ENCODE results near the gene OARD1.

OARD1 gene

DNA sequence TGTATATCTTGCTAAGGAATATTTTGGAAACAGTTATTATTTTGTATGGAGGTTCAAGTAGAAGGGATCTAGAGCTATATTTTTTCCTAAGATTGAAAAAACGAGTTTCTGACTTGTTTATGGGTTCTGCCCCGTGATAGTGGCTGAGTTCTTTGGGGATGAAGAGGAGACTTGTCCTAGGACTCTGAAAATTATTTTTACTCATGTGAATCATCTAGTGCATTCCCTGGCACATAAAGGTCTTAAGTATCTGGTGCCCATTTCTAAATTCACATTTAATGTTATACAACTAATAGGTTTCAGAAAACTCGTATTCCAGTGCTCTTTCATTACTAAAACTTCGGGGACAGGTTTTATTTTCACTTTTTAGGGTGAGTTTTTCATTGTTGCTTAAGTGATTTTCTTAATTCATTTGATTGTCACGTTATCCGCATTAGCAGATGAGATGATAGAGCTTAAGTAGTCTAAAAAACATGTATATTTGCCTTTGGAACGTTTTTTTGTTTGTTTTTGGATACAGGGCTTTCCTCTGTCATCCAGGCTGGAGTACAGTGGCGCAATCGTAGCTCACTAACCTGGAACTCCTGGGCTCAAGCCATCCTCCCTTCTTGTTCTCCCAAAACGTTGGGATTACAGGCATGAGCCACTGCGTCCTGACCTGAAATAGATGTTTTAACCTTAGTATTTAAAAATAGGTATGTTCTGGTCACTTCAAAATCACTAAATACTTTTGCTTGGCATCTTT, 2.7 kb upstream of the OARD1 start:
- DNase-seq = no peak

DNA sequence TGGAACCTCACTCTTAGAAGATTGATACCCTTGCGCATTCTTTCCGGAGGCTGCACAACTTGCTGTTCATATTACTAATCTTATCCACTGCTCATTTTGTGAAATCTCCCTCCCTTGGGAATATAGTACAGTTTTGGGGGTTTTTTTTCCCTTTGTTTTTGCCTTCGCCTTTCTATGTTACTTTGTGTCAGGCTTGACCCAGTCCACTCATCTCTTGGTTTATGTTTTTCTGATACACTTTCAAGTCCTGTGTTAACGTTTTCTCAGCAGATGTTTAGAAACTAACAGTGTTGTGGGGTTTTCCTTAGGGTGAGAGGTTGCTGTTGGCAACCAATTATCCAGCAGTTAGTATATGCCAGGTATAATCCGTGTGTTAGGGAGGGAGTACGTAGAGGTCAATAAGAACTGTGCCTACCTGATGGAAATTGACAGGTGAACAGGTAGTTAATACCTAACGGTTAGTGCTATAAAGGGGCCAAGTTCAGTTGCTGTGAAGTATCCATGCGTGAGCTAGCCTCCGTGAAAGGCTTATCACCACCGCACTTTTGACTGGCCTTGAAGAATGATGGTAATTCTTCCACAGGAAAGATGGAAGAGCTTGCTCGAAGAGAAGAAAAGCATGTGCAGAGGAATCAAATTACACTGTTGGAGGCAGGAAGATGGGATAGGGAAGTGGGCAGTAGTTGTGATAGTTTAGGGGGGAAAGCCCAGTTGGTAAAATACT, 2.0 kb upstream of the OARD1 start:
- no peak for DNase-seq

DNA sequence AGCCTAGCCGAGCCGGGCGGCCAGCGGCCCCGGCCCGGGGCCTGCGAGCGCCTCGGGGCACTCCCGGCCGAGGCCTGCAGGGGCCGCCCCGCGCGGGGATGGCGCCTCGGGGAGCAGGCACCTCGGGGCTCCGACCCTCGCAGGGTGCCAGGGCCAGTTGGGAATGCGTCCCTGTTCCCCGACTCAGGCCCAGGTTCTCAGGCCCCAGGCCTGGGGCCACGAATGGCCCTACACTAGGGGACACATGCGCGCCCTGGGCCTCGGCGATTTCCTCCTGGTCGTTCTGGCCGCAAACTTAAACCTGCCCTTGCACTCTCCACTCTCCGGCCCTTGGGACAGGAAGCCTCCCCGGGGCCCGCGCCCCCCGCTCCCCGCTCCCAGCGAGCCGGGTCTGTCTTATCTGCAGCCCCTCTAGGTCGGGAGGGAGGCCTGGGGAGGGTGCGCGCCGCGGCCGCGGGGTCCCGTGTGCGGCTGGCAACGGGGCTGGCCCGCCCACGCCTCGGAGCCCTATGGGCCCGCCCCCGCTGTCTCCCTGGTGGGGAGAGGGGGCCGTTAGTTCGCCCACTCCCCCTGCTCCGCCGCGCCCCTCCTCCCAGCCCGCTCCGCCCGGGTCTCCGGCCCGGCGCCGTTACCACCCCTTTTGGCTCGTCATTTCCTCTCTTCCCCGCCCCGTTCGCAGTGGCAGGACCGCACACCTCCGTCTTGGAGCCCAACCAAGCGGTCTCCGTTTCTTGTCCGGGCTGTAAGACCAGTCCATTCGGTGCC, 1.2 kb upstream of the OARD1 start:
- DNase-seq = peak; percentile 93

DNA sequence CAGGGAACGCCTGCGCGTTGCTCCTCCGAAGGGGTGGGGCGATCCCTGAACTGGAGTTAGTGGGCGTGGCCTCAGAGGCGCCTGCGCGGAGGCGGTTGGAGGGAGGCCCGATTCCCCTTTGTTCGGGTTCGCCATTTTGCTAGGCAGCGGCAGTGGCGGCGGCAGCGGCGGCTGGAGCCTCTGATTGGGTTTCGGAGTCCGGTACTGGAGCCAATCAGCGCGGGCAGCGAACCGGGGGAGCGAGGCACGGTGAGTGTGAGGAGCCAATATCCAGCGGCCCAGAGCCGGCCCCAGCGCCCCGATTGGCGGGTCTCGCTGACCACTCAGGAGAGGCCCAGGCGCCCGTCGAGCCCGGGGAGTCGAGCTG, 663 bp upstream of the OARD1 start, which contains the start of gene NFYA:
TSS of gene NFYA (plus strand) at position 139 of the 367 bp plus-strand sequence. CDS start 6,116 bp downstream, outside the sequence.
- peak; percentile 100 for DNase-seq

DNA sequence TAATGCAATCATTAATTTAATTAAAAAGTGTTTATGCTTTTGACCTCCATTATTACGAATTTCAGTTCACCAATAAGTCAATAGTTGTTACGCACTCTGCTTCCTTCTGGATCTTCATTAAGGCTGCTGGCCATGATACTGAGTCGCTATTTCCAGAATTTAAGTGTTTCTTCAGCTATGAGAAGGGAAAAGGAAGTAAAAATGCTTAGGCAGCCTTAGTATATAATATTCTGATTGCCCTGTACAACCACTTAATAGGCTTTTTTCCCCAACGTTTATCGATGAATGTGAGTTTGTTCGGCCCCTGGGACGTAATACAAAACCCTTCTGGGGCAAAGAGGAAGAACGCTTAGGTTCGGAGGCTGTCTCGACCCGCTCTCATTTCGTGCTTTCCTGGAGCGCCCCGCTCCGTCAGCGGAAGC, 644 bp downstream of the OARD1 start:
- DNase-seq = peak; percentile 91

DNA sequence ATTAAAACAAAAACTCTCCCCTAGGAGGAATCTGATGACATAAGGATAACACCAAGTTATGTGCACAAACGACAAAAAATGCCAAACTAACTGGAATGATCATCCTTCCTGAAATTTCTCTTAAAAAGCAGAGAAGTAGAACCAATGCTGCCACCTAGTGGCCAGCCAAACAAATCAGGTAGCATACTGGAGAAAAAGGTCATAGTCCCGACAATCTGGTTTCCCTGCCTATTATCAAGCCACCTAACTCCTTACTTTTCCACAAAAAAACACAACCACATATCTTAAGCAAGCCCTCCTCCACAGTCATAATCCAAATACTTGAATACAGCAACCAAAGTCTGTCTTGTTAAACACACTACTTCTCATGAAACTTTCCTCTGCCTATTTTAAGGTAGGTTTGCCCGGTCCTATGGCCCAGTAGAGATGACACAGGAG, 5.3 kb downstream of the OARD1 start:
- peak; percentile 87 for DNase-seq

DNA sequence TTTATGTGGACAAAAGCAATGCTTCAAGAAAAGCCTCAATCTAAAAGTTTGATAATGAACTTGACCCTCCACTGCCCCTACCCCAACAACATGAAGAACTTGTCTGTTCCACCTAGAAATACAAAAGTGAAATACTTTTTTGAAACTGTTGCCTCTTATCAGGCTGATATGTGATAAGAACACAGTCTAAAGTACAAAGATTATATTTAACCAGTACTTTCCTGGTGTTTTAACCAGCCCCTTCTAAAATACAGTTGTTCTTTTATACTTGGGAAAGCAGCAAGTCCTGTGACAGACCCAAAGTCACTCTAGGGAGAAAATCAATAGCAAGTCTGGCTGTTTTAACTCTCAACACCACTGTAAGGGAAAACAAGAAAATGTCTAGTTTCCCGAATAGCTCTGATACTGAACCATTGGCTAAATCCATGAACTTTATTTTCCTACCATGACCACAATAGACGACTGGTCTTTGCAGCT, 6.6 kb downstream of the OARD1 start:
- DNase-seq = no peak

DNA sequence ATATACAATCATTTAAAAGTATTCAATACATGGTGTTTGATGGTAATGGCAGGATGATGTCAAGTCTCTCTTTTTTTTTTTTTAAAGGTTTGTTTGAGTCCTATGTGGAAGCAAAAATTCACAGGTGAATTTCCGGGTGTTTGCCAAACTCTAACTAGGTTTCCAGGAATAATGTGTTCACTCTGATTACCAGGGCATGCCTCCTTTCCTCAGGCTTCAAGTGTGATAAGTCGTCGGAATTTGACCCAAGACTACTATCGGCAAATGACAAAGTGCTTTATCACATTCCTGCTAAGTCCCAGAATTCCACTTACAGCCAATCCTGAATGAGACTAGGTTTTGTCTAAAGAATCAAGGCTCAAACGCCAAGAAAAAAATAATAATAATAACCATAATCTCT, 7.3 kb downstream of the OARD1 start:
- DNase-seq = no peak

DNA sequence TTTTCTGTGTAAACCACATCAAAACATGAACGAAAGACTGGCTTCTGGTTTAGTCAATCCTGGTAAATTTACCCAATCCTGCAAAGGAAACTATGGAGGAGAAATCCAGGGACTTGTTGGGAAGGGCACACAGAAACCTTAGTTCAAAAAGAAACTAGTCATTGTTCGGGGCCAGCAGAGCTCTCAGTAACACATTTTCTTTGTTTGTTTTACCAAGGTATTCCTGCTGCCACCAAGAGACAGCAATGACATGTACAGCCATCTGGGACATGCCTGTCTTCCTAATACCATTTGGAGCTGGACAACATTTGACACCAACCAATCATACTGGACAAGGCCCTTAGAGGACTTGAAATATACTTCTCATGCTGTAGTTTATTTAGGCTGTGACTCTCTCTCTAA, 8.3 kb downstream of the OARD1 start:
- DNase-seq = no peak

DNA sequence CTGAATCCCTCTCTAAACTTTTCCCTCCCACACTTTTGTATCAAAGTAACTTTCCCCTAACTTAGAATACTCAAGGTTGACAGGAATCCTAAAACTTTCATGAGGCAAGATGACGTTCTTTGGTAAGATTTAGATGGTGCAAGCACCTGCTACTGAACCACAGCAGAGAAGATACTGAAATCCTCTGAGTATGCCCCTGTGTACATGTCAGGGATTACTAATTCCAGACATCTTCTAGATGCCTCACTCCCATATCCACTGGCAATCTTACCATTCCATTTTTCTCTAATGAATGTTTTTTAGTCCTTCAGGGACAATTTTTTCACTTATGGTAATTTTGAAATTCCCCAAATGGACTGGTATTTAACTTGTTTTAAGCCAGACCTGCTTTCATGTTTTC, 10.1 kb downstream of the OARD1 start:
- DNase-seq = no peak

DNA sequence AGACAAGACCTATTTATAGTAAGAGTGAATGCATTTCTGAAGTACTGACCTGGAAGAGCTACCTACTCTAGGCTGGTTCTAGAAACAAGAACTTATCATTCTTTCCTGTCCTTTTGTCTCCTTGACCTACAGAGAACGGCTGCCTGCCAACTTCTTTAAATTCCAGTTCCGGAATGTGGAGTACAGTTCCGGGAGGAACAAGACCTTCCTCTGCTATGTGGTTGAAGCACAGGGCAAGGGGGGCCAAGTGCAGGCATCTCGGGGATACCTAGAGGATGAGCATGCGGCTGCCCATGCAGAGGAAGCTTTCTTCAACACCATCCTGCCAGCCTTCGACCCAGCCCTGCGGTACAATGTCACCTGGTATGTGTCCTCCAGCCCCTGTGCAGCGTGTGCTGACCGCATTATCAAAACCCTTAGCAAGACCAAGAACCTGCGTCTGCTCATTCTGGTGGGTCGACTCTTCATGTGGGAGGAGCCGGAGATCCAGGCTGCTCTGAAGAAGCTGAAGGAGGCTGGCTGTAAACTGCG, 10.9 kb downstream of the OARD1 start:
- DNase-seq = no peak

DNA sequence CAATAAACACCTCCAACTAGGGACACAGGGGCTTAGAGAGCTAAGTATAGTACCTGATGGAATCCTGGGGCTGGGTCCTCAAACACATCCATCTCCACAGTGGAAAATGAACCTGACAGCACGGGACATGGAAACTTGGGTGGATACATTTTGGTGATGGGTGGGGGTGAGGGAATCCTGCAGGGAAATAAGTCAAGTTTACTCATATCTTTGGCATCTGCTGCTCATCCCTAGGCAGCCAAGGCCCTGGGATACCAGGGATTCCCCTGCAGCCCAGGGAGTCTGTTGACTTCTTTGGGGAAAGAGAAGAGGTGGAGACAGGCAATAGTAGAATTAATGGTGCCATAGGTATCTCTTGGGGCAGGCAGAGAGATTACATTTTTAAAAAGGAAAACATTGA, 12.6 kb downstream of the OARD1 start:
- DNase-seq = no peak

DNA sequence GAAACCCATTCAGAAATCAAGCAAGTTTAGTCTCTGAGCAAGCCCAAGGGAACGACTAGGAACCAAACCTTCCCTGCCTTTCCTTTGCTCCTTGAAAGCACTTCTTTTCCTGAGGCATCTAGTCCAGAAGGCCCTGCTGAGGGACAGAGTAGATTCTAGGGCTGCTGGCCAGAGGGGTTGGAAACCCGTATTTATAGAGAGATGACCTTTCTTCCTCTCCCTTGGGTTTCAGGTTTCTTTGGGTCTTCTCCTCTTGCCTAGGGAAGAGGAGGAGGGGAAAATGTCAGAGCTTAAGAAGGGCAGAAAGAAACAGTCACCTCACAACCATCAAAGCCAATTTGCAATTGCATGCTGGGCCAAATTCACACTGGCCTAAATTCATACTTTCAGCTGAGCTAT, 13.4 kb downstream of the OARD1 start:
- no peak for DNase-seq

DNA sequence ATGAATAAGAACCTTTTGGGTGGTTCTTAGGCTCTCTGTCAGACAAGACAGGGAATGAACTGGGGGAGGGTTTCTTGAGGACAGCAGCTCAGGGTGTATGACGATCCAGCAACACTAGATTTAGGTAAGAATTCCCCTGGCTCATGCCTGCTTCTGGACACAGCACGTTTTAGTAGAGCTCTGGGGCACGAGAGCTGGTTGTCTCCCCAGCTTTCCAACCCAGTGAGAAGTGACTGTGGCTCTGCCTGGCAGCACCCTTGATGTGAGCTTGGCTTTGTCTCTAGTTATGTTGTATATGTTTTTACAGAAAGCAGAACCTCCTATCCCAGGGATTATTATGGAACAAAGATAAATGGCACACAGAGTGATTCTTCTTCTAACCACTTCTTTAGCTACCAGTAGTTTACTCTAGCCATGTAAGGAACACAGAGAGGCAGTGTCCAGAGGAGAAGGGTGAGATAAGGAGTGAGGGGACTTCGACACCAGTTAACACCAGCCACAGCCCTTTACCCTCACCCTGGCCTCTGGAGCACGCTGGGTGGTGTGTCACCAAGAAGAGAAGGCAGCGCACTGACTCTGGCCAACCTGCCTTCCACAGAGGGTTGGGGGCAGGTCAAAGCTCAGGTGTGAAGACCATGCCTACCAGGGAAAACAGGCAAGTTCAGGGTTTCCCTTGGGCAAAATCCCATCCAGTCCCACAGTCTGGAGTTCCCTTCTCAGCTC, 15.2 kb downstream of the OARD1 start:
- no peak for DNase-seq

DNA sequence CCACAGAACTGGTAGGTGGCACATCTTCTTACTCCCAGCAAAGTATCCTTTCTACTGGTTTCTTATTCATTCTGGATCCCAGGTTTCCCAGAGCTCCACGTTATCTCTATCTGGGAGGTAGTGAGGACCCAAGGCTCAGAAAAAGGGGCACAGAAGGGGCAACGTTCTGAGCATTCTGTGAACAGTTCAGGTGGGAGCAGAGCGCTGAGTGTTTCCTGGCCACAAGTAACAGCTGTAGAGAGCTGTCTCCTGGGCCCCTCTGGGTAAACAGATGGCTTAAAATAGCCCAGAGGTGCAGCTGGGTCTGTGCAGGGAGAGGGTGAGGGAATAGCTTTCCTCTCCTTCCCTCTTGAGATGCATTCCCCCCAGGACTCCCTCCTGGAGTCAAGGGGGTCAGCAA, 17.0 kb downstream of the OARD1 start:
- DNase-seq = no peak

DNA sequence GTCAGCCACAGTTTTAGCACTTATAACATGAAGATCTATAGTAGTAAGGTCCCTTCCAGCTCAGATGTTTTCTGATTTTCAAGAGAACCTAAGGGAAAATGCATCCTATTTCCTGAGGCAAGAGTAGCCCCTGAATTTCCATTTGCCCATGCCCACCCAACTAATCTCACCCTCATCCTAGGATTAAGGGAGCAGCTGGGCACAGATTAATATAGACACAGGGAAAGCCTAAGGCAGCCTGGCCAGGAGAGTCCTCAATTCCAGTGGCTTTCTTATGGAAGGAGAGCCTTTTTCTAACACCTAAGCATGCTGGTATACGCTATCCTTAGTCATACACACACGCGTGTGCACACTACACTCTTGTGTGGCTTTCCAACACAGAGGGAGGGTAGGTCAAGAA, 17.6 kb downstream of the OARD1 start:
- no peak for DNase-seq

DNA sequence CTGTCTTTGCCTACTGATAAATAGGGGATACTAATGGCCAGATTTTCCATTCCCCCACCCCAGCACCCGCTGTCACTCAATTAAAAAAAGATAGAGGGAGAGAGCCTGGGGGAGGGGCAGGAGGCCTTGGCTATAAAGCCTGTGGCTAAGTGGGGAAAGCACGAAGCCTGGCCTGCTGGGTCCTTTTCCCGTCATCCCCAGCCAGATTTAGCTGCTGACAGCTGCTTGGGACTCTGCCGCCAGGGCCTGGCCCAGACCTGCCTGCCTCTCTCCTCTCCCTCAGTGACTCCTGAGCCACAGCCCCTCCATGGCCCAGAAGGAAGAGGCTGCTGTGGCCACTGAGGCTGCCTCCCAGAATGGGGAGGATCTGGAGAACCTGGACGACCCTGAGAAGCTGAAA, 19.1 kb downstream of the OARD1 start, which contains the start of gene APOBEC2:
TSS of gene APOBEC2 (plus strand) at position 162 of the 400 bp plus-strand sequence. CDS start at position 308, 146 bp downstream.
- no peak for DNase-seq

DNA sequence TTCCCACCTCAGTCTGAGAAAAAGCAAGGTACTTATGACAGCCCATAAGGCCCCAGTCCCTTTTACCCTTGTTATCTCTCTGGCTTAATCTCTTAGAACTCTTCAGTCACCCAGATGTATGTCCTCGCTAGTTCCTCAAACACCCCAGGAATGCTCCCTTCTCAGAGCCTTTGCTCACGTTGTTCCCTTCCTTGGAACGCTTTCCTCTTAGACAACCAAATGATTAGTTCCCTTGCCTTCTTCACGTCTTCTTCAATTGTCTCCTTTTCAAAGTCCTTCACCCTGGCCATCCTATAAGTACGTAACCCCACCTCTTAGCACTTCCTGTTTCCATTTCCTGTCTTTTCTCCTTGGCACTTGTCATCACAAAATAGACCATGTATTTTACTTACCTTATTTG, 20.3 kb downstream of the OARD1 start:
- no peak for DNase-seq

DNA sequence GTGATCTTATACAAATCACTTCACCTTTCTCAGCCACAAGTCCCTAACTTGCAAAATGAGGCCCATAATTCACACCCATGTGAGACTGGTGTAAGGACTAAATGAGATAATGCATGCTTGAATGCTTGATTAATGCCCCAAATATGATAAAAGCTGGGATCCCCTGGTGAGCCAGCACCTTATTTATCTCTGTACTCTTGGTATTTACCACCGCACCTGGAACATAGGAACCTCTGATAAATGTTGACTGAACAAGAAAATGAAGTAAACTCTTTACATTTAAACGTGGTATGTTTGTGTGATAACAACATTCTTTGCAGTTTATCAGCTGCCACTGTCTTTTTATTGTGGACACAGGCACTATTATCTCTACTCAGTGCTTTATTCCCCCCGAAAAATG, 21.6 kb downstream of the OARD1 start:
- DNase-seq = no peak

DNA sequence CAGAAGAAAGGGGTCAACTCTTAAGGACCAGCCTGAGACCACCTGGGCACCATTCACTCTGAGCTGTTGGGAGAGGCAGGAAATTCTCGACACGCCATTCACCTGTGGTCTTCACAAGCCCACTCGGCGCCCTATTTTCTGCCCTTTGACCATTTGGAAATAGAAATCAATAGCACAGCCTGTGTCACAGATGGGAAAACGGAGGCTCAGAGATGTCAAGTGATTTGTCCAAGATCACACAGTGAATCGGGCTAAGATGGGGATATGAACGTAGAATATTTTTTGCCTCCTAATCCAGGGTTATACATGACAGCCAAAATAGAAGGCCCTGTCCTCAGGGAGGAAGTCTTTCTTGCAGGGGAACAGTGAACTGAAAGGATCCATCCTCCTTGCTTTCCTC, 22.2 kb downstream of the OARD1 start:
- no peak for DNase-seq

DNA sequence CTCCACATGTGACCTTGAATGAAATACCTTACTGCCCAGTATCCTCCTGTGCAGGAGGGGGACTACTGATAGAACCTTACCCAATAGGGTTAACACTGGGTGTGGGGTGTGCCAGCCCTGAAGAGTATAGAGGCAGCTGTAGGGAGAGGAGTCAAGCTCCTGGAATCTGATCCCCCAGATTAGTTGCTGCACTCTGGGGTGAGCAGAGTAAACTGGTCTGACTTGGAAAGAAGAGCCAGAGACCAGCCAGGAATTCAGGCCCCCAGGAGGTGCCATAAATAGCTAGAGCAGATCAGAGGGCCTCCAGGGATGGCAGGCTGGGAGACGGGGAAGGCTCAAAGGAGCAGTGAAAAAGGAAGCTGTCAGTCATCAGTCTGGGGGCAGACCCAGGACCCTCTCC, 22.6 kb downstream of the OARD1 start:
- no peak for DNase-seq
